PC-9 (cell line): Measurements from ENCODE around the gene SORBS2. TPM values are rescaled to one million over a fixed set of nuclear protein-coding genes. Genes with fewer than 3 reads are reported as not detected.

Source experiments
- BruUV-seq: library from RNA; stranded (reverse); fragments of 400-500 nt; replicated peaks from 2 replicates; lab custom pipeline; 2021; lab: Mats Ljungman, UMichigan
- CTCF ChIA-PET: fragments of 300-600 bp; sonication (Branson Sonifier 250); formaldehyde crosslinking; loops from one replicate; lab custom pipeline; 2022; ENCODE audit warnings: antibody characterized with exemption; lab: Charles Lee
- POLR2A ChIA-PET: fragments of 300-600 bp; sonication (Branson Sonifier 250); formaldehyde crosslinking; loops from one replicate; lab custom pipeline; 2022; ENCODE audit warnings: antibody characterized with exemption; ENCODE audit not compliant: unreplicated experiment; lab: Charles Lee
- DNase-seq, 2 experiments: peaks; one replicate each; pipeline versions ENCODE4 v3.0.0 to v3.0.0-alpha.2; 2015 to 2022; ENCODE audit warnings: mixed read lengths in 1 of 2
- H2AFZ ChIP-seq: fragments of 200-600 bp; sonication (generic); 2 replicates; pipeline ENCODE4 v1.8.1; 2017; ENCODE audit warnings: antibody characterized with exemption
- H3F3A ChIP-seq: fragments of 200-600 bp; sonication (generic); 2 replicates; pipeline ENCODE4 v1.8.1; 2017; ENCODE audit warnings: antibody characterized with exemption, mild to moderate bottlenecking, low read depth; ENCODE audit not compliant: insufficient read depth
- H3K27ac ChIP-seq: fragments of 200-600 bp; sonication (generic); 2 replicates; pipeline ENCODE4 v1.6.1; 2016; ENCODE audit warnings: mixed run types
- H3K27me3 ChIP-seq: fragments of 200-600 bp; sonication (generic); 2 replicates; pipeline ENCODE4 v1.6.1; 2016; ENCODE audit warnings: low read depth, mixed run types; ENCODE audit not compliant: insufficient read depth
- H3K36me3 ChIP-seq: fragments of 200-600 bp; sonication (generic); 2 replicates; pipeline ENCODE4 v1.6.1; 2016; ENCODE audit warnings: low read depth, mixed run types
- H3K4me1 ChIP-seq: fragments of 200-600 bp; sonication (generic); replicated peaks from 2 replicates; pipeline ENCODE4 v1.6.1; 2016; ENCODE audit warnings: mixed run types; ENCODE audit not compliant: insufficient read depth
- H3K4me2 ChIP-seq: fragments of 200-600 bp; sonication (generic); 2 replicates; pipeline ENCODE4 v1.6.1; 2017; ENCODE audit warnings: mixed run types
- H3K4me3 ChIP-seq: fragments of 200-600 bp; sonication (generic); 2 replicates; pipeline ENCODE4 v1.6.1; 2016; ENCODE audit warnings: mixed run types
- H3K79me2 ChIP-seq: fragments of 200-600 bp; sonication (generic); 2 replicates; pipeline ENCODE4 v1.6.1; 2017; ENCODE audit warnings: low read depth, mixed run types
- H3K9me2 ChIP-seq: fragments of 200-600 bp; sonication (generic); 2 replicates; pipeline ENCODE4 v1.8.1; 2017; ENCODE audit warnings: mild to moderate bottlenecking; ENCODE audit not compliant: insufficient read depth
- H3K9me3 ChIP-seq: fragments of 200-600 bp; sonication (generic); 2 replicates; pipeline ENCODE4 v1.8.1; 2016; ENCODE audit warnings: low read depth; ENCODE audit not compliant: insufficient read depth
- H4K20me1 ChIP-seq: fragments of 200-600 bp; sonication (generic); 2 replicates; pipeline ENCODE4 v1.8.1; 2017; ENCODE audit not compliant: insufficient read depth
- CTCF ChIP-seq: fragments of 200-600 bp; sonication (generic); conservative IDR thresholded peaks from 2 replicates; pipeline ENCODE4 v1.6.1; 2017; ENCODE audit warnings: mixed run types, antibody characterized with exemption, mild to moderate bottlenecking, moderate library complexity
- EZH2 ChIP-seq: fragments of 200-600 bp; sonication (generic); IDR thresholded peaks from 2 replicates; pipeline ENCODE4 v1.8.0; 2017; ENCODE audit warnings: antibody characterized with exemption, low read depth
- intact Hi-C: fragments of 100-400 bp; cut with micrococcal nuclease; formaldehyde crosslinking; loops from one replicate; pipeline ENCODE4 v1.10.0; 2022; ENCODE audit not compliant: unreplicated experiment
- total RNA-seq: library from RNA; stranded (reverse); gene quantifications from 2 replicates; pipeline ENCODE4 v1.2.3, GENCODE V29; 2021

Gene SORBS2
- total RNA-seq, 1 experiment from 2014 or later = 16.4 TPM

GRCh38 chr4:185726931-185727330, 85.1 kb downstream of the SORBS2 start:
- intact Hi-C loops = no loop called here
- POLR2A ChIA-PET = interaction anchor here (0.7 kb wide), 1 partner anchor 38 kb away, joined by 5 read pairs; no protein-coding TSS in a partner anchor
- no TSS peak for BruUV-seq

GRCh38 chr4:185723631-185724260, 88.2 kb downstream of the SORBS2 start:
- intact Hi-C loops = no loop called here
- H3K36me3 ChIP-seq = no peaks in the 10 kb centered on the region
- H3F3A ChIP-seq = no peaks in the 10 kb centered on the region
- H3K4me1 ChIP-seq = no peaks in the 10 kb centered on the region
- H3K27ac ChIP-seq = no peak overlapping the region
- ChIA-PET CTCF (no interaction called here), POLR2A (no interaction called here)
- H3K27me3 ChIP-seq = no peaks in the 10 kb centered on the region
- no peak for DNase-seq
- H3K9me2 ChIP-seq = no peaks in the 10 kb centered on the region
- no peak overlapping the region for H2AFZ ChIP-seq
- TF ChIP-seq CTCF (no peak), EZH2 (no peak)
- no peak overlapping the region for H3K4me3 ChIP-seq
- no peaks in the 10 kb centered on the region for H4K20me1 ChIP-seq
- H3K9me3 ChIP-seq = no peaks in the 10 kb centered on the region
- no peak overlapping the region for H3K4me2 ChIP-seq
- no TSS peak for BruUV-seq
- no peaks in the 10 kb centered on the region for H3K79me2 ChIP-seq

More at GRCh38 chr4:185726931-185727330, 85.1 kb downstream of the SORBS2 start:
- Histone ChIP-seq H3K4me3 (no peak overlapping the region), H4K20me1 (no peaks in the 10 kb centered on the region), H3K9me3 (no peaks in the 10 kb centered on the region), H3K9me2 (no peaks in the 10 kb centered on the region), H3K4me1 (no peaks in the 10 kb centered on the region), H3K79me2 (no peaks in the 10 kb centered on the region), H3F3A (no peaks in the 10 kb centered on the region), H3K27me3 (no peaks in the 10 kb centered on the region), H3K36me3 (no peaks in the 10 kb centered on the region), H3K27ac (no peak overlapping the region), H3K4me2 (no peak overlapping the region), H2AFZ (no peak overlapping the region)
- CTCF ChIA-PET = no interaction called here
- no peak for TF ChIP-seq EZH2
- TF ChIP-seq CTCF = no peak
- DNase-seq = no peak

- intact Hi-C loops = no loop called here
- Histone ChIP-seq H3K4me1 (no peaks in the 10 kb centered on the region), H3K27me3 (no peaks in the 10 kb centered on the region), H3F3A (no peaks in the 10 kb centered on the region), H3K79me2 (no peaks in the 10 kb centered on the region), H3K27ac (no peak overlapping the region), H3K4me2 (no peak overlapping the region), H2AFZ (no peak overlapping the region), H4K20me1 (no peaks in the 10 kb centered on the region), H3K4me3 (no peak overlapping the region), H3K9me2 (no peaks in the 10 kb centered on the region), H3K36me3 (no peaks in the 10 kb centered on the region), H3K9me3 (no peaks in the 10 kb centered on the region)
- no peak for DNase-seq
- CTCF ChIA-PET = no interaction called here
- TF ChIP-seq EZH2 = no peak
- no peak for TF ChIP-seq CTCF
- POLR2A ChIA-PET = no interaction called here
- BruUV-seq = no TSS peak
Measured at GRCh38 chr4:185722029-185722316, 90.0 kb downstream of the SORBS2 start.
